ENCODE data around the gene BEGAIN.

DNA sequence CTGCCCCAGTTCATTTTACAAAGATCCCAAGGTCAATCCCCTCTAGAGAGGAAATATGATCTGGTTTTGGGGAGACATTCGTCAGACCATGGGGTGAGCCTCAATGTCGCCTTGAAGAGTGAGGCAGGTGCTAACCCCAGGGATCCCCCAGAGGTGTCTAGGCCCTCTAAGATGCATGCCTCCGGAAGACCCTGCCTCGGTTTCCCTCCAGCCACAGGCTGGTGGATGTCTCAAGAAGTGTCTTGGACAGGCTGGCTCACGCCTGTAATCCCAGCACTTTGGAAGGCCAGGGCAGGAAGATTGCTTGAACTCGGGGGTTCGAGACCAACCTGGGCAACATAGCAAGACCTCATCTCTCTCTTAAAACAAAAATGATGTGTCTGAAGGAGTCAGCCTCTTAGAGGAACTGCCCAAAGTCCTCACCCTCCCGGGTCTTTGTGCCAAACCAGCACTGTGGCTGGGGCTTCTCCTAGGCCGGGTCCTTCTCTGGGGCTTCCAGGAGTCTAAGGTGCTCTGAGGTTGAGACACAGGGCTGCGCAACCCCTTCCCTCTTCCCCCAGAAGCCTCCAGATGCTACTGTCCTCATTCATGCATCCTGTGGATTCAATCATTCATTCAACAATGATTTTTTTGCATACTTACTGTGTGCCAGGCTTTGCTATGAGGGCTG lies 24.7 kb upstream of the BEGAIN start:
- TF ChIP-seq, protein P1, sequence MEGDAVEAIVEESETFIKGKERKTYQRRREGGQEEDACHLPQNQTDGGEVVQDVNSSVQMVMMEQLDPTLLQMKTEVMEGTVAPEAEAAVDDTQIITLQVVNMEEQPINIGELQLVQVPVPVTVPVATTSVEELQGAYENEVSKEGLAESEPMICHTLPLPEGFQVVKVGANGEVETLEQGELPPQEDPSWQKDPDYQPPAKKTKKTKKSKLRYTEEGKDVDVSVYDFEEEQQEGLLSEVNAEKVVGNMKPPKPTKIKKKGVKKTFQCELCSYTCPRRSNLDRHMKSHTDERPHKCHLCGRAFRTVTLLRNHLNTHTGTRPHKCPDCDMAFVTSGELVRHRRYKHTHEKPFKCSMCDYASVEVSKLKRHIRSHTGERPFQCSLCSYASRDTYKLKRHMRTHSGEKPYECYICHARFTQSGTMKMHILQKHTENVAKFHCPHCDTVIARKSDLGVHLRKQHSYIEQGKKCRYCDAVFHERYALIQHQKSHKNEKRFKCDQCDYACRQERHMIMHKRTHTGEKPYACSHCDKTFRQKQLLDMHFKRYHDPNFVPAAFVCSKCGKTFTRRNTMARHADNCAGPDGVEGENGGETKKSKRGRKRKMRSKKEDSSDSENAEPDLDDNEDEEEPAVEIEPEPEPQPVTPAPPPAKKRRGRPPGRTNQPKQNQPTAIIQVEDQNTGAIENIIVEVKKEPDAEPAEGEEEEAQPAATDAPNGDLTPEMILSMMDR (IDR thresholded peaks at IDR 0.05 in 8 of 11, conservative IDR thresholded peaks at IDR 0.05 in 3 of 11): no peak
- TF ChIP-seq POLR2AphosphoS5 (IDR thresholded peaks at IDR 0.05): no peak

All from spleen (tissue), 7 donors.